Measurements from ENCODE around the gene COQ4.

The COQ4 gene

GRCh38 chr9:128372188-128372641 lies 49.6 kb downstream of the COQ4 start:
- in situ Hi-C loops (cut with MboI; ENCODE audit: low sequenced_read_pairs) = no loop called here

- in situ Hi-C loops (cut with MboI; ENCODE audit: low sequenced_read_pairs) = no loop called here
Measured at GRCh38 chr9:128372784-128373183, 50.1 kb downstream of the COQ4 start.

GRCh38 chr9:128374221-128374675 lies 51.6 kb downstream of the COQ4 start:
- in situ Hi-C loops (cut with MboI; ENCODE audit: low sequenced_read_pairs) = no loop called here

GRCh38 chr9:128375865-128376264 lies 53.2 kb downstream of the COQ4 start:
- in situ Hi-C loops (cut with MboI; ENCODE audit: low sequenced_read_pairs) = no loop called here

GRCh38 chr9:128382261-128382660 lies 59.6 kb downstream of the COQ4 start:
- in situ Hi-C loops (cut with MboI; ENCODE audit: low sequenced_read_pairs) = no loop called here

- in situ Hi-C loops (cut with MboI; ENCODE audit: low sequenced_read_pairs) = no loop called here
Measured at GRCh38 chr9:128383007-128383753, 60.5 kb downstream of the COQ4 start.

All from HL-60/S4 treated with phorbol 12-myristate 13-acetate at 8.2 ng/mL for 4 days and 3 days (cell line).